H9 (cell line): ENCODE results near the gene LIX1L. TPM values are rescaled to one million over a fixed set of nuclear protein-coding genes. Genes with fewer than 3 reads are reported as not detected.

Experiments used
- DNase-seq: peaks from one replicate; pipeline ENCODE4 v3.0.0-alpha.2; 2017
- H2AFZ ChIP-seq: one replicate; pipeline ENCODE4 v1.6.1; 2013; ENCODE audit warnings: mild to moderate bottlenecking, low read length, control low read depth, moderate library complexity
- H2AK5ac ChIP-seq: 2 replicates; pipeline ENCODE4 v1.6.1; 2013; ENCODE audit warnings: low read length, control low read depth, mixed read lengths; ENCODE audit not compliant: insufficient read length
- H2BK120ac ChIP-seq: one replicate; pipeline ENCODE4 v1.6.1; 2013; ENCODE audit warnings: low read depth, mild to moderate bottlenecking, low read length, control low read depth, inconsistent platforms; ENCODE audit not compliant: poor library complexity, severe bottlenecking
- H2BK12ac ChIP-seq: 2 replicates; pipeline ENCODE4 v1.6.1; 2013; ENCODE audit warnings: low read length, control low read depth, mixed read lengths, low read depth; ENCODE audit not compliant: insufficient read length
- H2BK15ac ChIP-seq: 2 replicates; pipeline ENCODE4 v1.6.1; 2013; ENCODE audit warnings: low read depth, low read length, control low read depth
- H2BK20ac ChIP-seq: one replicate; pipeline ENCODE4 v1.6.1; 2013; ENCODE audit warnings: low read depth, mild to moderate bottlenecking, low read length, control low read depth, inconsistent platforms; ENCODE audit not compliant: poor library complexity, severe bottlenecking
- H2BK5ac ChIP-seq: 2 replicates; pipeline ENCODE4 v1.6.1; 2013; ENCODE audit warnings: low read length, control low read depth, mixed read lengths; ENCODE audit not compliant: insufficient read length
- H3K14ac ChIP-seq: 2 replicates; pipeline ENCODE4 v1.6.1; 2013; ENCODE audit warnings: low read length, control low read depth; ENCODE audit not compliant: insufficient read depth
- H3K18ac ChIP-seq: 2 replicates; pipeline ENCODE4 v1.6.1; 2013; ENCODE audit warnings: low read depth, mild to moderate bottlenecking, mixed read lengths, low read length, control low read depth; ENCODE audit not compliant: insufficient read length
- H3K23ac ChIP-seq: 2 replicates; pipeline ENCODE4 v1.6.1; 2013; ENCODE audit warnings: low read length, control low read depth, mixed read lengths, low read depth; ENCODE audit not compliant: insufficient read length
- H3K23me2 ChIP-seq: 2 replicates; pipeline ENCODE4 v1.6.1; 2013; ENCODE audit warnings: low read depth, mild to moderate bottlenecking, mixed read lengths, low read length, control low read depth; ENCODE audit not compliant: insufficient read length, poor library complexity, severe bottlenecking
- H3K27ac ChIP-seq: 2 replicates; pipeline ENCODE4 v1.5.1; 2013; ENCODE audit warnings: low read length, control low read depth, mixed read lengths, low read depth; ENCODE audit not compliant: insufficient read length
- H3K27me3 ChIP-seq: 2 replicates; pipeline ENCODE4 v1.6.1; 2013; ENCODE audit warnings: low read length, control low read depth, inconsistent platforms; ENCODE audit not compliant: insufficient read depth
- H3K4ac ChIP-seq: 2 replicates; pipeline ENCODE4 v1.6.1; 2013; ENCODE audit warnings: low read depth, mild to moderate bottlenecking, control low read depth, inconsistent platforms, low read length, moderate library complexity
- H3K4me1 ChIP-seq: 2 replicates; pipeline ENCODE4 v1.6.1; 2013; ENCODE audit warnings: low read length, control low read depth, inconsistent platforms; ENCODE audit not compliant: insufficient read depth
- H3K4me2 ChIP-seq: 2 replicates; pipeline ENCODE4 v1.6.1; 2013; ENCODE audit warnings: low read length, control low read depth, mixed read lengths; ENCODE audit not compliant: insufficient read length, insufficient read depth
- H3K56ac ChIP-seq: 2 replicates; pipeline ENCODE4 v1.6.1; 2013; ENCODE audit warnings: low read depth, mild to moderate bottlenecking, mixed read lengths, low read length, control low read depth; ENCODE audit not compliant: insufficient read length
- H3K79me1 ChIP-seq: 2 replicates; pipeline ENCODE4 v1.6.1; 2013; ENCODE audit warnings: low read depth, mild to moderate bottlenecking, moderate library complexity, low read length, control low read depth, inconsistent platforms; ENCODE audit not compliant: insufficient read depth, poor library complexity, severe bottlenecking
- H3K79me2 ChIP-seq: 2 replicates; pipeline ENCODE4 v1.6.1; 2013; ENCODE audit warnings: low read length, control low read depth, inconsistent platforms; ENCODE audit not compliant: insufficient read depth
- H3K9ac ChIP-seq: 2 replicates; pipeline ENCODE4 v1.6.1; 2013; ENCODE audit warnings: low read length, control low read depth, mixed read lengths; ENCODE audit not compliant: insufficient read length; ENCODE audit errors: extremely low read depth
- H3K9me3 ChIP-seq: one replicate; pipeline ENCODE4 v1.6.1; 2013; ENCODE audit warnings: low read depth, low read length, inconsistent platforms; ENCODE audit not compliant: control insufficient read depth
- H3T11ph ChIP-seq: one replicate; pipeline ENCODE4 v1.6.1; 2013; ENCODE audit warnings: mild to moderate bottlenecking, low read length, control low read depth, inconsistent platforms
- H4K20me1 ChIP-seq: one replicate; pipeline ENCODE4 v1.6.1; 2013; ENCODE audit not compliant: control insufficient read depth, insufficient read length, insufficient read depth
- H4K5ac ChIP-seq: 2 replicates; pipeline ENCODE4 v1.6.1; 2013; ENCODE audit warnings: low read depth, mild to moderate bottlenecking, mixed read lengths, low read length, control low read depth; ENCODE audit not compliant: insufficient read length
- H4K8ac ChIP-seq: replicated peaks from 2 replicates; pipeline ENCODE4 v1.6.1; 2013; ENCODE audit warnings: low read length, control low read depth, mixed read lengths, low read depth; ENCODE audit not compliant: insufficient read length
- H4K91ac ChIP-seq: 2 replicates; pipeline ENCODE4 v1.6.1; 2013; ENCODE audit warnings: low read depth, mild to moderate bottlenecking, moderate library complexity, mixed read lengths, low read length, control low read depth; ENCODE audit not compliant: insufficient read length
- H3K27ac Mint-ChIP-seq, 3 experiments: 2 replicates in 2 of 3; 3 replicates in 1 of 3; pipeline ENCODE4 v1.8.0; 2020 to 2021; ENCODE audit warnings: mixed read lengths in 3 of 3, mild to moderate bottlenecking in 1 of 3, moderate library complexity in 1 of 3
- H3K27me3 Mint-ChIP-seq: 2 replicates; pipeline ENCODE4 v1.8.0; 2021; ENCODE audit warnings: low read depth, mild to moderate bottlenecking, moderate library complexity, mixed read lengths
- H3K36me3 Mint-ChIP-seq, 3 experiments: 2 replicates in 2 of 3; 3 replicates in 1 of 3; pipeline ENCODE4 v1.8.0; 2020 to 2021; ENCODE audit warnings: low read depth in 3 of 3, mixed read lengths in 3 of 3; ENCODE audit not compliant: insufficient read depth in 1 of 3
- H3K4me1 Mint-ChIP-seq, 2 experiments: 2 replicates each; pipeline ENCODE4 v1.8.0; 2020; ENCODE audit warnings: mixed read lengths in 2 of 2
- H3K4me3 Mint-ChIP-seq, 2 experiments: 2 replicates in 1 of 2; 3 replicates in 1 of 2; pipeline ENCODE4 v1.8.0; 2020 to 2021; ENCODE audit warnings: mild to moderate bottlenecking in 2 of 2, mixed read lengths in 2 of 2, moderate library complexity in 1 of 2
- H3K9me3 Mint-ChIP-seq, 2 experiments: 2 replicates in 1 of 2; 3 replicates in 1 of 2; pipeline ENCODE4 v1.8.0; 2020; ENCODE audit warnings: mild to moderate bottlenecking in 2 of 2, mixed read lengths in 2 of 2, moderate library complexity in 1 of 2
- WGBS: extraction: QIAGEN DNeasy Blood & Tissue Kit; methylation state at CpG from one replicate; pipeline ENCODE4 v1.1.7; 2013; ENCODE audit warnings: missing lambda C conversion rate, low lambda C conversion rate, mixed read lengths; ENCODE audit not compliant: insufficient read length; ENCODE audit errors: extremely low coverage; 5-methylcytosine and 5-hydroxymethylcytosine counted together
- total RNA-seq: library from RNA; stranded (reverse); gene quantifications from 2 replicates; pipeline ENCODE4 v1.2.1, GENCODE V29; 2021
- TF ChIP-seq, protein P1 (sequence below): fragments of 200-600 bp; sonication (generic); conservative IDR thresholded peaks from 3 replicates; pipeline ENCODE4 v1.8.0; 2021; ENCODE audit warnings: antibody characterized with exemption, mild to moderate bottlenecking

LIX1L gene
- total RNA-seq, 1 experiment from 2014 or later: 5.9 TPM

- Histone ChIP-seq H3K27ac (peak overlapping the region; percentile 95), H4K91ac (no peak overlapping the region), H3K23me2 (no peaks in the 10 kb centered on the region), H2BK20ac (no peak overlapping the region), H3K18ac (no peak overlapping the region), H3K9ac (no peak overlapping the region), H2AFZ (no peak overlapping the region), H2AK5ac (no peak overlapping the region), H3K4ac (no peak overlapping the region), H3K79me1 (no peaks in the 10 kb centered on the region), H2BK120ac (no peak overlapping the region), H3K4me1 (peaks cover 7% of the 10 kb centered on the region), H2BK15ac (no peak overlapping the region), H4K20me1 (no peaks in the 10 kb centered on the region), H3K4me2 (no peak overlapping the region), H3K14ac (no peak overlapping the region), H3K79me2 (no peaks in the 10 kb centered on the region), H4K5ac (no peak overlapping the region), H3K23ac (no peak overlapping the region), H2BK5ac (no peak overlapping the region), H3T11ph (no peak overlapping the region), H2BK12ac (no peak overlapping the region), H3K9me3 (no peaks in the 10 kb centered on the region), H4K8ac (no peak overlapping the region), H3K56ac (no peak overlapping the region), H3K27me3 (no peaks in the 10 kb centered on the region)
- DNase-seq: peak; percentile 79
- peaks cover 5% of the 10 kb centered on the region for H3K27me3 Mint-ChIP-seq
- H3K4me3 Mint-ChIP-seq: peak overlapping the region; percentile 25 to 43; a peak in 2 of 5 replicates
- no peaks in the 10 kb centered on the region for H3K9me3 Mint-ChIP-seq
- TF ChIP-seq, protein P1, sequence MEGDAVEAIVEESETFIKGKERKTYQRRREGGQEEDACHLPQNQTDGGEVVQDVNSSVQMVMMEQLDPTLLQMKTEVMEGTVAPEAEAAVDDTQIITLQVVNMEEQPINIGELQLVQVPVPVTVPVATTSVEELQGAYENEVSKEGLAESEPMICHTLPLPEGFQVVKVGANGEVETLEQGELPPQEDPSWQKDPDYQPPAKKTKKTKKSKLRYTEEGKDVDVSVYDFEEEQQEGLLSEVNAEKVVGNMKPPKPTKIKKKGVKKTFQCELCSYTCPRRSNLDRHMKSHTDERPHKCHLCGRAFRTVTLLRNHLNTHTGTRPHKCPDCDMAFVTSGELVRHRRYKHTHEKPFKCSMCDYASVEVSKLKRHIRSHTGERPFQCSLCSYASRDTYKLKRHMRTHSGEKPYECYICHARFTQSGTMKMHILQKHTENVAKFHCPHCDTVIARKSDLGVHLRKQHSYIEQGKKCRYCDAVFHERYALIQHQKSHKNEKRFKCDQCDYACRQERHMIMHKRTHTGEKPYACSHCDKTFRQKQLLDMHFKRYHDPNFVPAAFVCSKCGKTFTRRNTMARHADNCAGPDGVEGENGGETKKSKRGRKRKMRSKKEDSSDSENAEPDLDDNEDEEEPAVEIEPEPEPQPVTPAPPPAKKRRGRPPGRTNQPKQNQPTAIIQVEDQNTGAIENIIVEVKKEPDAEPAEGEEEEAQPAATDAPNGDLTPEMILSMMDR: peak; percentile 90
- peaks cover 7 to 17% of the 10 kb centered on the region in 2 experiments for H3K4me1 Mint-ChIP-seq
- WGBS: no CpG with 5 or more reads among the region's 9 CpGs
- peak overlapping the region in 2 of 3 experiments; percentile 28 to 68; a peak in 6 of 7 replicates for H3K27ac Mint-ChIP-seq
- H3K36me3 Mint-ChIP-seq: no peaks in the 10 kb centered on the region
Measured at GRCh38 chr1:145977486-145978470, 20.0 kb upstream of the LIX1L start.
